HG03378 (cell line): ENCODE results near the gene ROR2.

Experiments used
- ATAC-seq: cut with Tn5 transposase; IDR thresholded peaks from one replicate; pipeline ENCODE4 v1.9.1; 2021; ENCODE audit warnings: mild to moderate bottlenecking, moderate library complexity; ENCODE audit not compliant: unreplicated experiment

ROR2 gene

DNA sequence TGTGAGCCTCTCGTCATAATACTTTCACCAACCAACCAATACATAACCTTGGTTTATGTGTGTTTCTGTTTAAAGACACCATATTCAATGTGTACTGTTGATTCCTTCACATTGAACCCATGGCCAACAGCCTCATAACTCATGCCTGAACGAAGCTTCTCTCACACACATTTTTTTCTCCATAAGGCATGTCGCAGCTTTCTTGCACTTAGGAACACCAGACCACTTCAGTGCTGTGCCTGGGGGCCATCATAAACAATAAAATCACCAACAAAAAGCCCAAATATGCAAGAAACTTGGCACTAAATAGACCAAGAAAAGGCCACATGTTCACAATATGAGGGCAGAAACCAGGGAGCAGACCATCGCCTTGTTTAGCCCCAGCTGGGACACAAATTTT lies 192.2 kb downstream of the ROR2 start:
- no peak for ATAC-seq

DNA sequence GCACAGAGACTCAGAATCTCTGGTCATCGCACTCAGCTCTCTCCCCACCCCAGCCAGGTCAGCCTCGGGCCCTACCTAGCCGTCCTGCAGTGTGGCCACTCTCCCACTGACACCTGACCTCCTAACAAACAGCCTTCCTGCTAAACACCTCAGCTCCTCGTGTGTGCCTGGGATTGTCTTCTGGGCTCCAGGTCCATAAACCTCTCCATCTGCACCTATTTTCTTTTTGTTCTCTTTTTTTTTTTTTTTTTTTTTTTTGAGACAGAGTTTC lies 193.6 kb downstream of the ROR2 start:
- ATAC-seq: no peak

DNA sequence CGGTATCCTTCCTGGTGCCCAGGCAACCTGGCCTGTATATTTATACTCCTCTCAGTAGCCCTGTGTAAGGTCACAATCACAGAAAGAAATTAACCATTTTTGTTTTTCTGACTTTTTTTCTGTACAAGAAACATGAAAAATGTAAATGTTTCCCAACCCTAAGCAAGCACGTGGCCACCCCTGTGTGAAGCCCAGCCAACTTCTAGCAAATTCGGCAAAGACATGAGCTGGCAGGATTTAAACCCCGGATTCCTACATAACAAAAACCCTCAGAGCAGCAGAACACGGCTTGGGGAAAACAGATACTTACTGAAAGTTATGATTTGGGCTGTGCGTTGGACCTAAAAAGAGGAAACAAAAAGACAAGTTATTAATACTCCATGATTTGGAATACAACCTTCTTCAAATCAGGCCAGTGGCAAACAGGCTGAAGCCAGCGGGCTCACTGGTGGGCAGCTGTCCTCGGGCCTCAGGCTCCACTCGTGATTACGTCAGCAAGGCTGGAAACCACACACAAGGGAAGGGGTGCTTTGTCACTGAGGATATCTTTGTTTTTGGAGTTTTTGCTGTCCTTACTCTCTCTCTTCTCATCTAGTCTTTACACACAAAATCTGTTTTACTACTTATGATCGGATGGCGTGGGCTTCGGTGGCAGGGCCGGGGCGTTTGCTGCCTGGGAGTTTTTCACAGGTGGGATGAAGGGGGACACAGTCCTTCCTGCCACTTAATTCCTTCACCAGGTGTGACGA lies 194.1 kb downstream of the ROR2 start:
- no peak for ATAC-seq

DNA sequence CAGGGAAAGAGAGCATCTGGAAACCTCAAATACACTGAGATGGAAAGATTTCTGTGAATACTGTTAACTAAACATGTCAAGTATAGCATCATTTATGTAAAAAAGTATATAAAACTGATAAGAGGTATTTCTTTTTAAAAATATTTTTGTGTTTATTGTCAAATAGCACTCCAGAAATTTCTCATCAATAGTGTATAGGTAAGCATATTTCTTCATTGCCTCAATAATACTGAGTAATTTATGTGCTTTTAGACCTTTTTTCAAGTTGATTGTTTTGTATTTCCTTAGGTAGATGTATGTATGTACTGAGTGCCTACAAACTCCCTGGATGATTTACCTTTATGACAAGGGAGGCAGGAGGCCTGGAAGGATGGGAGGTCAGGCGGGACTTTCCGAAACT lies 196.3 kb downstream of the ROR2 start:
- no peak for ATAC-seq

DNA sequence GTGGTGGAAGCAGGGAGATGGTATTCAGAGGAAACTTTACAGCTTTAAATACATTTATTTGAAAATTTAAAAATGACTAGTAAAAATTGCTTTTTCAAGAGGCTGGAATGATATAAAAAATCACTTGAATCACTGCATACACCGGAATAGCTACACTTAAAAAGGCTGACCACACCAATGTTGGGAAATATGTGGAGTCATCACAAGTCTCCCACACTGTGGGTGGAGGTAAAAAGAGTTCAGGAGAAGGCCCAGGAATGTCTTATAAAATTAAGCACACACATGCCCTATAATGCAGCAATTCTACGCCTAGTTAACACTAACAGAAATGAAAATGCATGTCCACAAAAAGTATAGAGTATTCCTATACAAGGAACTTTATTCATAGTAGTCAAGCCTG lies 198.1 kb downstream of the ROR2 start:
- ATAC-seq: no peak

DNA sequence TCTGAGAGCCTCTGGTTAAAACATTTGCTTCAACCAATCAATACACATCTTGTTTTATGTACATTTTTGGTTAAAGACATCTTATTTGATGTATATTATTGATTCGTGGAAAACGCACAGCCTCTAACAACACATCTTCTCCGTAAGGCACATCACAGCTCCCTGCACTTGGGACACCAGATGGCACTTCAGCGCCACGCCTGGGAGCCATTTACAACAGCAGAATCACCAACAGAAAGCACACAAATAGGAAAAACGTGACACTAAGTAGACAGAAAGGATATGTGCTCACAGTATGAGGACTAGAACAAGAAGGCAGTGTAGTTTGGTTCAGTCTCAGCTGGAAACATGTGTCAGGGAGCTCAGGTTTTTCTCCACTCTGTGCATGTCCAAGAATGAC lies 199.7 kb downstream of the ROR2 start:
- ATAC-seq: no peak

DNA sequence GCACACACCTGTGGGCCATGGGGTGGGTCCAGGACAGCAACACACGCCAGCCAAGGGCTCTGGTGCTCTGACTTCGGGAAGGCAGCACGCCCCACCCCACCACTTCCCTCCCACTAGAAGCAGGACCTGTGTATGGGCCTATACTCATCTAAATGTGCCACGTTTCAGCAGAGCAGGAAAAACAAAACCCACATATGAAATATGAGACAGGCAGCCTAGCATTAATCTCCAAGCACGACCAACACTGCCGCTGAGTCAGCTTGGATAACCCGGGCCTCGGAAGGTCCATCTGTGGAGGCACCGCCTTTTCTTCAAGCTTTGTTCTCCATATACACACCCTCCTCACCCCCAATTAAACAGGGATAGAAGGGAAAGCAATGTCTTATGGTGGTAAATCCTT lies 203.1 kb downstream of the ROR2 start:
- ATAC-seq: no peak

DNA sequence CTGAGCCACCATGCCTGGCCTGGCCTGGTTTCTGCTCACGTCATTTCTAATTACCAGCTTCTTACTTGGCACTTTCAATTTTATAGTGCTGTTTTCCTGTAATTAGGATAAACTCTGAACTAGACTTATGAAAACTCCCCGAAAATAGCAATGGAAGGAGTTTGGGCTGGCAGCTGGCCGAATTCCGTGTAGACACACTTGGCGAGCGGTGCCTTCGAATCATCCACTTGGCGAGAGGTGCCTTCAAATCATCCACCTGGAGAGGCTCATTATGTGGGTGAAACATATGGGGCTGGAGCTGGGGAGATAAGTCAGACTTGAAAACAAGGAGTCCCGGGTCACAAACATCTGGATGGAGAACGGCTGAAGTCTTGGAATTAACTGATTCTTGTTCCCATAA lies 203.7 kb downstream of the ROR2 start:
- no peak for ATAC-seq

DNA sequence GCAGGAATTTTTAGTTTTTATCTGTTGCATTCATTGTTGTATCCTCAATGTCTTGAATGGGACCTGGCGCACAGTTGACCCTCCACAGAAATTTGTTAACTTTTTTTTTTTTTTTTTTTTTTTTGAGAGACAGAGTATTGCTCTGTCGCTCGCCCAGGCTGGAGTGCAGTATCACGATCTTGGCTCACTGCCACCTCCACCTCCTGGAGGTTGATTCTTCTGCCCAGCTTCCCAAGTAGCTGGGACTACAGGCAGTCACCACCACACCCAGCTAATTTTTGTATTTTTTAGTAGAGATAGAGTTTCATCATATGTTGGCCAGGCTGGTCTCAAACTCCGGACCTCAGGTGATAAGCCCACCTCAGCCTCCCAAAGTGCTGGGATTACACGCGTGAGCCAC lies 205.9 kb downstream of the ROR2 start:
- ATAC-seq: no peak

DNA sequence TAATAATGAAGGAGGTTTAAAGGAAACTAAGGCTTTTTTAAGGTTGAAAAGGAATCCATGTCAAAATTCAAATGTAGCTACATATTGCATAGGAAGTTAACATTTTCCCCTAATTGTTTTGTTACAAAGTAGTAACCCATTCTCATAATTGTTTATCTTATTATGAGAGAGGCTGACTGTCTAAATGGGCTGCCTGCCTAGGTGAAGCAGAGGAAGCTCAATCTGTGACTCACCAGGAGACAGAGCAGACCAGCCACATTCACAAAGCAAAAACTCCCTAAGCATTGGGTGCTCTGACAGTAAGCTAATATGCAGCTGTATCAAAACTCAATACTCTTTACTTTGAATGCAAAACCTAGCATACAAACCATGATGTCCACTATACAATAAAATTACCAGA lies 208.5 kb downstream of the ROR2 start:
- ATAC-seq: no peak

DNA sequence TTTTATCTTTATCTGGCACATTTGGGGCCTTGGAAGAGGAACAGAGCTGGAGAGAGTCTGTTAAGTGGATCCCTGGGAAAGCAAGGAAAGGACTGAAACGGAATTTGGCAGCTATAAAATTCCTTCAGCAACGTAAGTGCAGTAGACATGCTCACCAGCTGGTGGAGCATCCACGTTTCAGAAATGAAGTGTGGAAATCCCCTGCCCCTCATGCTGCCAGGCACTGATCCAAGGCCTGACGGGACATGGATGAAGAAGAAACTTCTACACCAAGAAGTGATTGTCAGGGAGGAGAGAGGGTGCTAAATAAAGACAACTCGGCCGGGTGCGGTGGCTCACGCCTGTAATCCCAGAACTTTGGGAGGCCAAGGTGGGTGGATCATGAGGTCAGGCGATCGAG lies 209.3 kb downstream of the ROR2 start:
- no peak for ATAC-seq

DNA sequence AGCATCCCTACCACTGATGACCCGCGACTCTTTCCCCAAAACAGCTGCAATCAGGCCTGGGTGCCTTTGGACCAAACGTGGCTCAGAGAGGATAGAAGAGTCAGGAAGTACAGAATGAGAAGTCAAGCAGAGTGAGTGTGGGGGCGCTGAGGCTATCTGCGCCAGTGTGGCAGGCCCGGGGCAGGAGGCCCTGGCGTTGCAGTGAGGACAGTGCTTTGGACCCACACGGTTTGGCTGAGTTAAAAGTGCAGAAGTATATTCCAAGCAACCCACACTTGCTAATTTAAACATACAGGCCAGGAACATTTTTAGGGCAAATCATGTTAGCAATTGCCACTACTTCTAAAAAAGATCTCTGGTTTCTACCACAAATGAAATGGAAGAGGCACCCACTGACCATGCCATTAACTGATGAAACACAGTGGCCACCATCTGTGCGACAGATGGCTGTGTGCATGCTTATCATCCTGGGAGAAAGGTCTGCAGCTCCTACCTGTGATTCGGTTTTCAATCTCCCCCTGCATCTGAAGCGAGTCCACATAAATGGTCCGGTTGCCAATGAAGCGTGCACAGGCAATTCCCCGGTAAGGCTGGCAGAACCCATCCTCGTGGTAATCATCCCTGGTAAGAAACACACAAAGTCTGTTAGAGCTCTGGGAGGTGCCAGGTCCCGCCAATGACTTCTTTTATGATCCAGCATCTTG lies 213.0 kb downstream of the ROR2 start:
- ATAC-seq: no peak

DNA sequence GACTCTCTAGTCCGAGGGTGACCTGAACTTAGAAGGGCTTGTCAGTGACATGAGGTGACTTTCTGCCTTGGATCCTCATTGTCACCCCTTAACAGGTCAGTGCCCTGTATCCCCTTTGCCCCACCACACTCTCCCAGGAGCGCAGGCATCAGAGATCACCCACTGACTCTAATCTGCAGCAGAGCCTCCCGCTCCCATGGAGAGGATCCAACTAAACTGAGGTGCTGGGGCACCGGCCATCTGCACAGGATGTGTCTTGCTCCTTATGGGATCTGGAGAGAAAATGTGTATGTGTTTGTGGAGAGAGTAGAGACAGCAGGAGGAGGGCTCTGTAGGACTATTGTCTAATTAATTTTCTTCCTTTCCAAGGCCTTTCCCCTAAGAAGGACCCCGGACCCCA lies 213.7 kb downstream of the ROR2 start:
- no peak for ATAC-seq

DNA sequence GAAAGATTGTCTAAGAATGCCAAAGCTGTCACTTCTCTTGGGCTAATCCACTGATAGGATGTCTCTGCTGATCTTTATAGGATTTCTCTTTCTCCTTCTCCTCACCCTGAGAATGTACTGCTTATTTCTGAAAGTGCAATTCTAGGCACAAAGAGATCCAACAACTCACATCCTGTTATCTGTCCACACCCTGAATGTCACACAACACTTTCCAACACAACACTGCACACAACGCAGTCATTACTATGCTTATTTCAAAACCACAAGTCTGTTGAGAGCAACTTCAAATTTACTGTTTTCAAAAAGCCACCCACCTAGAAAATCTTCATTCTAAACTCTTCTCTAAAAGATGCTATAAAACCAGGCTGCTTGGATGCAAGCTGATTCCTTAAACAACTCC lies 215.0 kb downstream of the ROR2 start:
- no peak for ATAC-seq

DNA sequence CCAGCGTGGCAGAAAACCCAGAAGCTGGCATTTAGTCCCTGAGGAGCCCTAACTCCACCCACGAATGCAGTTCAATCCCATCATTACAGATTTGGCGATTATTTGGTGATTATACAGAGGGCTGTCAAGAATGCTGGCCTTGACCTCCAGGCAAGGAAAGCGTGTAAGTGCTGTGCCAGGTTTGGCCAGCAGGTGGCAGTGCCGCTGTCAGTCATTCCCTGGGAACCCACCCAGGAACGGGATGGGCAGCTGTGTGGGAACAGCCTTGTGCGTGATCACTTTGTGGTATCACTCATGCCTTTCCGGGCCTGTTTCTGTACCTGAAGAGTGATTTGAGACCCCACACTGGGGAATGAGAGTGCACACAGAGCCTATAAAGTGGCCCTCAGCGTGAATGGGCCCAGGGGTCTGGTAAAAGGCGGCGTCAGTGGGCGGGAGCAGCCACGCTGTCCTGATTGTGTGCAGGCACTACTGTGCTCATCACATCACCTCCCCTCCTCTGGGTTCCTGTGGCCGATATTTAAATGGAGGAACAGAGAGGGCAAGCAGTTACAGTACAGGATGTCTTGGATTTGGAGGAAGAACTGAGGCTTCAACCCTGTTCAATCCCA lies 215.6 kb downstream of the ROR2 start:
- ATAC-seq: no peak

DNA sequence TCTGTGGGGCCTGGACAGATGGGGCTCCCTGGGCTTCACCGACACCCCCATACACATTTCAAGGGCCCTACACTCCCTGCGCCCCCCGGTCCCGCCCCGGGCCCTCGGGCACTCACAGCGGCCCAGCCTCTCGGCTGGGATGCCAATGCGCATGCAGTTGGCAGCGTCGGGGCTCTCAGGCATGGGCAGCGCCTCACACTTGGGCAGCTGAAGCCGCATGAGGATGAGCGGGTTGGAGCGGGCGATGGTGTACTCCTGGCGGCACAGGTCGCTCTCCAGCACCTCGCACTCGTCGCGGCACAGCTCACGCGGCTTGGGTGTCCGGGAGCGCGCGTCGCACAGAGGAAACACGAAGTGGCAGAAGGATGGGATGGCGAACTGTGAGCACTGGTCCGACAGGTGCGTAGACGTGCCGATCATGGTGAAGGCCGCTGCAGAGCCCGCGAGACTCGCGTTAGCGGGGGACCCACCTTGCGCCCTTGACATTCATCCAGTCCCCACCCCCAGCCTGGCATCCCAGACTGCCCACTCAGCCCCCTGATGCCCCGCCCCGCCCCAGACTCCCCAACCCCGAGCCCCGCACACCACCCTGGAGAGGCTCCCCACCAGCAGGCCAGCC lies 216.9 kb downstream of the ROR2 start:
- no peak for ATAC-seq

DNA sequence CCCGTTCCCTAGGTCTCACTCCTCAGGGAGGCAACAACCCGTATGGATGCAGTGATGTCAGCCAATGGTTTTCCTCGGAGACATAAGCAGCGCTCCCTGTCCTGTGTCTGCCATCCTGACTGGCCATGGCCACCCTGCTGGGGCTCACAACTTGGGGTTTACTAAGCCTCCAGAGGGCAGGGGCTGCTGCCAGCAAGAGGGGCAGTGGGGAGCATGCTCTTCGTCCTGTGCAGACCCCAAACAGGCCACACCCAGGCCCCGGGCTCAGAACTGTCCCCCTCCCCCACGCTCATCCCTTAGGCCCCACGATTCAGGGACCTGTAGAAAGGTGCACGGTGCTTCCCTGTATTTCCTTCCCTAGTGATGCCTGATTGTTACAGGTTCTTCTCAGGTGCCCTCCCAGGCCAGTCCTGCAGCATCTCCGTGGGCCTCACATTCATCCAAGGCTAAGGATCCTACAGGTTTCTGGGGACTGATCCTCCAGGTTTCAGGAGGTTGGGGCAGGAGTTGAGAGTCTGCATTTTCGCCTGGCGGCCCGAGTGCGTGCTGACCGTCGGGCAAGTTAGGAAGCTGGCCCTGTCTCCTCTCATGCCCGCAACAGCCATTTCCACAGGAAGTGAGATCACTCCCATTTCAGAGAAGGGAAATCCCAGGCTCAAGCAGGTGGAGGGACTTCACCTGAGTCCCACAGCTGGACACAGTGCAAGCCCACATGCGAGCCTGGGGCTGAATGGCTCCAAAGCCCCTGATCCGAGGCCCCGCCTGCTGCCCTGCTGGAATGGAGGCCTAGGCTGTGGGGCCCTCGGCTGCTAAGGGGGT lies 217.6 kb downstream of the ROR2 start:
- ATAC-seq: no peak

DNA sequence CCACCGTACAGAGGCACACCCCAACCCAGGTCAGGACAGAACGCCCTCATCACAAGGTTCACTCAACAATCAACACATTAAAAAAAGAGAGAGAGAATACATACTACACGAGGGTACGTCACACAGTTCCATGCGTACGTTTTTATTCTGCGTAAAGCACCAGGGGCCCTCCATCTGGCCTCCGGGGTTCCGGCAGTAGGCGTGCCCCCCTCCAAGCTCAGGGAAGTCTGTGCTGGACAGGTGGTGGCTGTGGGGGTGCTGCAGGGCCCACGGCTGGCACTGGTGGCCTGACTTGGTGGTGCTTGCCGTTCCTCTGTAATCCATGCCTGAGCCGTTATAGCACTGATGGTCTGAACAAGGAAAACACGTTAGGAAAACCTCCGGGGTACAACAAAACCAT lies 219.2 kb downstream of the ROR2 start:
- ATAC-seq: no peak

DNA sequence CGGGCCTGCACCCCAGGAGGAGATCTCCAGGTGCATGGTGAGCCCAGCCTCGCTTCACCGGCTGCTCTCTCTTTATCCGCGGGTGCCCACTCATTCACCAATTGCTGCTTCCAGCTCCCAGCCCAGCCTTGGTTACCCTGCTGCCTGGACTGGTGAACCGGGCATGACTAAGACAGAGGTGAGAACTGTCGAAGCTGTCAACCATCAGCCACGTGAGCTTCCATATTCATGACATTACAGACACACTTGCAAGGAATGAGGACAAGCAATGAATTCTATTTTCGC lies 220.5 kb downstream of the ROR2 start:
- ATAC-seq: no peak

DNA sequence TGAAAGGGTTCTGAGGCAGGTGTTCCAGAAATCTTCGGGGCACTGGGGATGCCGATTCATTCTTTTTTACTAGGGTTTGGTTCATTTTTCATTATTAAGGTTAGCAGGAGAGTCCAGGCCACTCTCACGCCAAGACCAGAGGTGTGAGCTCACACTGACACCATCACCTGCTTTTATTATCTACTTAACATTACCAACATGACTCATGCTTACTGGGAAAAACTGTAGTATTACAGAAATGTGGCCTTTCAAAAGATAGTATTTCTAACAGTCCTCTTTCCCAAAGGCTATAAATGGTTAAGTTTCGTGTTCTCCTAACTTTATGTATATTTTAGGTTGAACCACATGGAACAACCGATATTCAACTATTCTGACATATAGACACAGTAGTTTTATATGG lies 222.1 kb downstream of the ROR2 start:
- no peak for ATAC-seq

DNA sequence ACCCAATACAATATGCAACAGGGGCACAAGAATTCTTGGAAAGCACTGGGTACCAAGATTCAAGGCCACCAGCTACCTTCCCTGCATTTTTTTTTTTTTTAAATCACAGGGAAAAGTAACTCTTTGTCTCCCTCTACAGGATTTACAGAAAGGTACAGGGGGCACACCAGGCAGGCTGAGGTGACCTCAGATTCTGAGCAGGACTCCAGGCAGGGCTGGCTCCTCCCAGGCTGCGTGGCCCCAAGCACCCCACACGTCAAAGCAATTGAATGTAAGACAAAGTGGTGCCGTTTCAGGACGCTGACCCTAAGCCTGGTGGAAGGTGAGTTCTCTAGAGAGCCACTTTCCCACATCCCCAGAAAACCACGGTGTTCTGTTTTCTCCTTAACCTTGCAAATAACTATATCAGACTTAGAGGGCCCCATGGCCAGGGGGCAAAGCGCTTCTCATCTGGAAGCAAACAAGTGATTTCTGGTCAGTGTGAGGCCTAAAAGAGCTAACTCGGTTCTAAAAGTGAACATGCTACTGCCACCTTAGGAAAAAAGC lies 222.6 kb downstream of the ROR2 start:
- ATAC-seq: no peak
